Small intestine (tissue), 7 donors: ENCODE results near the gene CMIP. TPM values are rescaled to one million over a fixed set of nuclear protein-coding genes. Genes with fewer than 3 reads are reported as not detected.

Experiments used
- DNase-seq, 2 donors: peaks; one replicate each; pipeline versions ENCODE4 v3.0.0 to v3.0.0-alpha.2; 2013
- FAIRE-seq: peaks from 2 replicates; lab custom pipeline; 2012; peaks lifted over from hg19 to GRCh38; lab: Jason Lieb, UNC
- H3K27ac ChIP-seq, 3 donors: one replicate each; pipeline ENCODE4 v1.5.1; 2013; ENCODE audit warnings: low read length in 2 of 3, mild to moderate bottlenecking in 2 of 3, control low read depth in 1 of 3, inconsistent platforms in 1 of 3, low read depth in 1 of 3, moderate library complexity in 1 of 3
- H3K27me3 ChIP-seq, 3 donors: one replicate each; pipeline ENCODE4 v1.6.1; 2013; ENCODE audit warnings: low read length in 3 of 3, inconsistent platforms in 1 of 3; ENCODE audit not compliant: control insufficient read depth in 3 of 3, insufficient read depth in 3 of 3
- H3K36me3 ChIP-seq, 3 donors: one replicate each; pipeline ENCODE4 v1.6.1; 2013; ENCODE audit warnings: low read length in 3 of 3, inconsistent platforms in 1 of 3, low read depth in 1 of 3, mild to moderate bottlenecking in 1 of 3, moderate library complexity in 1 of 3; ENCODE audit not compliant: control insufficient read depth in 3 of 3, insufficient read depth in 2 of 3
- H3K4me1 ChIP-seq, 3 donors: one replicate each; pipeline ENCODE4 v1.6.1; 2013; ENCODE audit warnings: low read length in 2 of 3, inconsistent platforms in 1 of 3, low read depth in 1 of 3, mild to moderate bottlenecking in 1 of 3, moderate library complexity in 1 of 3; ENCODE audit not compliant: control insufficient read depth in 3 of 3, insufficient read depth in 2 of 3
- H3K4me3 ChIP-seq, 3 donors: one replicate each; pipeline ENCODE4 v1.5.1; 2013; ENCODE audit warnings: low read length in 3 of 3, control low read depth in 1 of 3, inconsistent platforms in 1 of 3, low read depth in 1 of 3, mild to moderate bottlenecking in 1 of 3, moderate library complexity in 1 of 3
- H3K9me3 ChIP-seq, 2 donors: one replicate each; pipeline ENCODE4 v1.6.1; 2013; ENCODE audit warnings: low read depth in 1 of 2, low read length in 1 of 2; ENCODE audit not compliant: control insufficient read depth in 2 of 2, insufficient read depth in 1 of 2
- WGBS, 3 donors: extraction: QIAGEN DNeasy Blood & Tissue Kit; methylation state at CpG; one replicate each; pipeline ENCODE4 v1.1.7; 2013; 5-methylcytosine and 5-hydroxymethylcytosine counted together
- polyA plus RNA-seq, 4 donors: library from polyadenylated mRNA; stranded (reverse) in 3 of 4; unstranded in 1 of 4; fragments of 200-250 nt in 3 of 4; fragments of 120-200 nt in 1 of 4; gene quantifications; one replicate each; pipeline versions ENCODE4 v1.2.1 to v1.2.3, GENCODE V29; 2013
- donor health status: healthy with polysubstance abuse.
- donor health status: control.
- donor health status: control.
- donor health status: Bipolar disorder and iron deficiency.
- donor health status: healthy.

CMIP gene
- polyA plus RNA-seq, 4 donors: 43.8 to 74.7 (median 55.7) TPM

GRCh38 chr16:81554979-81555378 is 110.4 kb downstream of the CMIP start:
- peaks cover 13 to 79% (median 36%) of the 10 kb centered on the region in 3 donors for H3K4me1 ChIP-seq
- no peak for DNase-seq
- no peak overlapping the region for H3K4me3 ChIP-seq
- H3K36me3 ChIP-seq: peaks cover 0 to 56% (median 0%) of the 10 kb centered on the region in 3 donors
- FAIRE-seq: no peak
- WGBS, 3 donors: 41 to 59% (median 51%) methylated on average over 5 of the region's 5 CpGs
- peak overlapping the region; percentile 6 to 82 (median 31) for H3K27ac ChIP-seq
- peaks cover 0 to 9% of the 10 kb centered on the region in 2 donors for H3K9me3 ChIP-seq
- no peaks in the 10 kb centered on the region for H3K27me3 ChIP-seq

- WGBS, 3 donors: 86 to 90% (median 87%) methylated on average over 3 of the region's 3 CpGs
- DNase-seq: no peak
- no peaks in the 10 kb centered on the region for H3K27me3 ChIP-seq
- H3K27ac ChIP-seq: no peak overlapping the region
- H3K9me3 ChIP-seq: peaks cover 0 to 8% of the 10 kb centered on the region in 2 donors
- H3K4me3 ChIP-seq: no peak overlapping the region
- peaks cover 10 to 78% (median 31%) of the 10 kb centered on the region in 3 donors for H3K4me1 ChIP-seq
- peaks cover 0 to 50% (median 0%) of the 10 kb centered on the region in 3 donors for H3K36me3 ChIP-seq
- no peak for FAIRE-seq
Measured at GRCh38 chr16:81555660-81556059, 111.1 kb downstream of the CMIP start.

- peak overlapping the region in 2 of 3 donors; percentile 25 to 88 for H3K27ac ChIP-seq
Measured at GRCh38 chr16:81556715-81557284, 112.2 kb downstream of the CMIP start.

GRCh38 chr16:81558077-81558443 is 113.5 kb downstream of the CMIP start:
- WGBS, 3 donors: 63 to 70% (median 68%) methylated on average over 15 of the region's 15 CpGs
- DNase-seq (peak in 1 of 2 donors; percentile 64), FAIRE-seq (no peak)
- peak overlapping the region; percentile 74 to 88 (median 88) for H3K27ac ChIP-seq
- peaks cover 0 to 3% of the 10 kb centered on the region in 2 donors for H3K9me3 ChIP-seq
- peaks cover 0 to 39% (median 0%) of the 10 kb centered on the region in 3 donors for H3K36me3 ChIP-seq
- no peaks in the 10 kb centered on the region for H3K27me3 ChIP-seq
- no peak overlapping the region for H3K4me3 ChIP-seq
- peaks cover 12 to 76% (median 16%) of the 10 kb centered on the region in 3 donors for H3K4me1 ChIP-seq

More at GRCh38 chr16:81556715-81557284, 112.2 kb downstream of the CMIP start:
- WGBS, 3 donors: 78 to 90% (median 84%) methylated on average over 13 of the region's 13 CpGs
- DNase-seq: no peak
- H3K36me3 ChIP-seq: peaks cover 0 to 41% (median 0%) of the 10 kb centered on the region in 3 donors
- no peak overlapping the region for H3K4me3 ChIP-seq
- peaks cover 12 to 76% (median 25%) of the 10 kb centered on the region in 3 donors for H3K4me1 ChIP-seq
- FAIRE-seq: no peak
- no peaks in the 10 kb centered on the region for H3K27me3 ChIP-seq
- H3K9me3 ChIP-seq: peaks cover 0 to 8% of the 10 kb centered on the region in 2 donors

GRCh38 chr16:81558444-81559175 is 114.0 kb downstream of the CMIP start:
- Histone ChIP-seq H3K4me1 (peaks cover 6 to 71% (median 12%) of the 10 kb centered on the region in 3 donors), H3K9me3 (peaks cover 0 to 3% of the 10 kb centered on the region in 2 donors), H3K27ac (peak overlapping the region; percentile 84 to 88 (median 88)), H3K27me3 (no peaks in the 10 kb centered on the region), H3K36me3 (peaks cover 0 to 37% (median 0%) of the 10 kb centered on the region in 3 donors), H3K4me3 (no peak overlapping the region)
- no peak for FAIRE-seq
- WGBS, 3 donors: 14 to 55% (median 38%) methylated on average over 16 of the region's 16 CpGs
- DNase-seq: peak; percentile 96 to 99

- peaks cover 6 to 59% (median 10%) of the 10 kb centered on the region in 3 donors for H3K4me1 ChIP-seq
- DNase-seq: no peak
- no peak overlapping the region for H3K4me3 ChIP-seq
- H3K27ac ChIP-seq: no peak overlapping the region
- no peaks in the 10 kb centered on the region for H3K9me3 ChIP-seq
- peaks cover 0 to 37% (median 0%) of the 10 kb centered on the region in 3 donors for H3K36me3 ChIP-seq
- FAIRE-seq: no peak
- no peaks in the 10 kb centered on the region for H3K27me3 ChIP-seq
- 68 to 79% (median 69%) methylated on average over 8 of the region's 8 CpGs for WGBS, 3 donors
Measured at GRCh38 chr16:81560979-81561657, 116.5 kb downstream of the CMIP start.

- Histone ChIP-seq H3K27me3 (no peaks in the 10 kb centered on the region), H3K4me1 (peaks cover 6 to 59% (median 10%) of the 10 kb centered on the region in 3 donors), H3K36me3 (peaks cover 0 to 37% (median 0%) of the 10 kb centered on the region in 3 donors), H3K4me3 (no peak overlapping the region), H3K9me3 (no peaks in the 10 kb centered on the region), H3K27ac (no peak overlapping the region)
- 64 to 76% (median 70%) methylated on average over 8 of the region's 8 CpGs for whole genome bisulfite sequencing, 3 donors
- FAIRE-seq (no peak), DNase-seq (no peak)
Measured at GRCh38 chr16:81562174-81562849, 117.7 kb downstream of the CMIP start.

- H3K27ac ChIP-seq: no peak overlapping the region
- WGBS, 3 donors: 92 to 96% (median 93%) methylated on average over 8 of the region's 8 CpGs
- peaks cover 5 to 59% (median 9%) of the 10 kb centered on the region in 3 donors for H3K4me1 ChIP-seq
- H3K9me3 ChIP-seq: no peaks in the 10 kb centered on the region
- H3K36me3 ChIP-seq: peaks cover 0 to 41% (median 0%) of the 10 kb centered on the region in 3 donors
- DNase-seq: no peak
- H3K4me3 ChIP-seq: no peak overlapping the region
- FAIRE-seq: no peak
- no peaks in the 10 kb centered on the region for H3K27me3 ChIP-seq
Measured at GRCh38 chr16:81562926-81563325, 118.3 kb downstream of the CMIP start.
